ENCODE data around the gene HNRNPR.

HNRNPR gene

GRCh38 chr1:23366146-23366545 is 22.1 kb upstream of the HNRNPR start:
- no peak overlapping the region for H3K4me3 ChIP-seq (ENCODE audit: low read depth, low read length)
- DNase-seq (ENCODE audit: low read depth, low spot score), result no peak
- CTCF ChIA-PET, result interaction anchor here (1.0 to 1.4 kb wide), 2 partner anchors 38 to 174 kb away, joined by 3 to 6 read pairs; no protein-coding TSS in a partner anchor
- POLR2A ChIA-PET, result interaction anchor here (0.6 to 1.6 kb wide), 2 partner anchors 22 to 25 kb away, joined by 3 to 4 read pairs; partner anchors contain the start of gene HNRNPR
- no peak for TF ChIP-seq CTCF (IDR thresholded peaks at IDR 0.05; ENCODE audit: insufficient read depth, low read length, missing control alignments)

- CTCF ChIA-PET, result interaction anchor here (1.5 kb wide), 1 partner anchor 17 kb away, joined by 3 read pairs; no protein-coding TSS in a partner anchor
Observed at GRCh38 chr1:23362218-23362713, 18.2 kb upstream of the HNRNPR start.

GRCh38 chr1:23358310-23358875 is 14.3 kb upstream of the HNRNPR start:
- no peak for TF ChIP-seq CTCF (IDR thresholded peaks at IDR 0.05; ENCODE audit: insufficient read depth, low read length, missing control alignments)
- no peak for DNase-seq (ENCODE audit: low read depth, low spot score)
- ChIA-PET CTCF (interaction anchor here (1.5 to 1.9 kb wide), 2 partner anchors 14 to 45 kb away, joined by 4 to 6 read pairs; partner anchors contain the start of gene HNRNPR), POLR2A (interaction anchor here (2.6 kb wide), 1 partner anchor 14 kb away, joined by 9 read pairs; the partner anchor contains the start of gene HNRNPR)
- H3K4me3 ChIP-seq (ENCODE audit: low read depth, low read length), result no peak overlapping the region

More at GRCh38 chr1:23362218-23362713, 18.2 kb upstream of the HNRNPR start:
- no peak for TF ChIP-seq CTCF (IDR thresholded peaks at IDR 0.05; ENCODE audit: insufficient read depth, low read length, missing control alignments)
- H3K4me3 ChIP-seq (ENCODE audit: low read depth, low read length), result no peak overlapping the region
- POLR2A ChIA-PET, result interaction anchor here (1.1 kb wide), 1 partner anchor 9 kb away, joined by 3 read pairs; no protein-coding TSS in a partner anchor
- no peak for DNase-seq (ENCODE audit: low read depth, low spot score)

- CTCF ChIA-PET, result interaction anchor here (1.5 to 3.6 kb wide), 3 partner anchors 11 to 46 kb away, joined by 4 to 12 read pairs (median 6); partner anchors contain the start of gene HNRNPR
- no peak for TF ChIP-seq CTCF (IDR thresholded peaks at IDR 0.05; ENCODE audit: insufficient read depth, low read length, missing control alignments)
- no peak overlapping the region for H3K4me3 ChIP-seq (ENCODE audit: low read depth, low read length)
- DNase-seq (ENCODE audit: low read depth, low spot score), result no peak
- POLR2A ChIA-PET, result interaction anchor here (2.6 kb wide), 1 partner anchor 13 kb away, joined by 9 read pairs; the partner anchor contains the start of gene HNRNPR
Observed at GRCh38 chr1:23357138-23357908, 13.2 kb upstream of the HNRNPR start.

- H3K4me3 ChIP-seq (ENCODE audit: low read depth, low read length), result no peak overlapping the region
- ChIA-PET CTCF (interaction anchor here (1.9 to 3.6 kb wide), 2 partner anchors 11 to 12 kb away, joined by 6 to 12 read pairs; partner anchors contain the start of gene HNRNPR), POLR2A (interaction anchor here (2.6 kb wide), 1 partner anchor 12 kb away, joined by 9 read pairs; the partner anchor contains the start of gene HNRNPR)
- DNase-seq (ENCODE audit: low read depth, low spot score), result no peak
- no peak for TF ChIP-seq CTCF (IDR thresholded peaks at IDR 0.05; ENCODE audit: insufficient read depth, low read length, missing control alignments)
Observed at GRCh38 chr1:23356471-23357137, 12.5 kb upstream of the HNRNPR start.
